GM18907 (cell line): ENCODE results near the gene FASTKD2.
"Not testable (repeated sequence)": the region's sequence is repeated elsewhere in the genome, so short reads cannot be mapped to it uniquely, and the experiment has no call there.

Experiments used
- ATAC-seq: cut with Tn5 transposase; IDR thresholded peaks from one replicate; pipeline ENCODE4 v1.9.1; 2021; ENCODE audit warnings: mild to moderate bottlenecking, moderate library complexity; ENCODE audit not compliant: unreplicated experiment

FASTKD2 gene

DNA sequence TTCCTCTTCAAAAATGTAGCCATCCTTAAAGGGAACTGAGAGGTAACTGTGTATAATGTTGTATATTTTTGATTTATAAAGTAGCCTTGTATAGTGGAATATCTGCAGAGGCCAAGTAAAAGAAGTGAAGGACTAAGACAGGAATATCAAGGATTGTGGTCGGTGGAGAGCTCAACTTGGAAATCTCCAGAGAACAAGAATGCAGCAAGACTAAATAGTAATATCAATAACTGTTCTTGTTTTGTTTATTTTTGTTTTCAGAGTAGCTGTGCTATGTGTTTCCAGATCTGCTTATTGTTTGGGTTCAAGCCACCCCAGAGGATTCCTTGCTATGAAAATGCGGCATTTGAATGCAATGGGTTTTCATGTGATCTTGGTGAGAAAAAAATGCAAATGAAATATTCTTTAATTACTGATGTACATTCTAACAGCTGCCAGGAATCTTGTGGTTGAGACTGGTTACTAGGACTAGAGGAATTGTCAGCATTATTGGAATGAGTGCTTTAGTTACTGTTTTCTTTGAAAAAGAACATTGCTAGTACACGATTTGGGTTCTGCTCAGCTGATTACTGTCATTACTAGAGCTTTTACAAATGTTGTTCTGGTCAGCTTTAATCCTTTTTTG is 25.0 kb downstream of the FASTKD2 start:
- no peak for ATAC-seq

GRCh38 chr2:206792645-206793044 is 27.2 kb downstream of the FASTKD2 start:
- ATAC-seq, result no peak

- ATAC-seq, result no peak
Observed at GRCh38 chr2:206797376-206797775, 32.0 kb downstream of the FASTKD2 start.

DNA sequence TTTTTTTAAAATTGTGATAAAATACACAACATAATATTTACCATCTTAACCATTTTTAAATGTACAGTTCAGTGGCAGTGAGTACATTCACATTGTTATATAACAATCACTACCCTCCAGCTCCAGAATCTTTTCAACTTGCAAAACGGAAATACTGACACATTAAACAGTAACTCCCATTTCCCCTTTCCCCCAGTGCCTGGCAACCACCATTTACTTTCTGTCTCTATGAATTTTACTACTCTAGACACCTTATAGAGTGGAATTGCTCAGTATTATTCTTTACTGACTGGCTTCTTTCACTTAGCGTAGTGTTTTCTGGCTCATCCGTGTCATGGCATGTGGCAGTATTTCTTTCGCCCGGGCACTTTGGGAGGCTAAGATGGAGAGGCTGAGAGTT is 32.6 kb downstream of the FASTKD2 start:
- peak; percentile 73 for ATAC-seq

DNA sequence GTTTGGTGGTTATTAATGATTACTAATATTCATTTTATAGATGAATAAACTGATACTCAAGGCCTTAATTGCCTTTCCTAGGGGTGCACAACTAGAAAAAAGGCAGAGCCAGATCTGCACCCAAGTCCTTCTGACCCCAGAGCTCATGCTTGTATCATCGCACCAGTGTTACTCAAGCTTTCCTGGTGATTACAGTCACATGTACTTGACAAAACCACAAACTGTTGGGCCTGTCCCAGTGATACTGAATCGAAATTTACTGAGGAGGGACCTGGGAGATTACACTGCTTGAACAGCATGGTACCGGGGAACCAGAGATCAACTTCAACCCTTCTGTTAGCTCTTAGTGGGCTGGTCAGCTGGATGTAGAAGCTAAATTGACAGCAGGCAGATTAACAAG is 33.7 kb downstream of the FASTKD2 start:
- ATAC-seq, result no peak

GRCh38 chr2:206800506-206801417 is 35.4 kb downstream of the FASTKD2 start:
- ATAC-seq, result peak; percentile 59

DNA sequence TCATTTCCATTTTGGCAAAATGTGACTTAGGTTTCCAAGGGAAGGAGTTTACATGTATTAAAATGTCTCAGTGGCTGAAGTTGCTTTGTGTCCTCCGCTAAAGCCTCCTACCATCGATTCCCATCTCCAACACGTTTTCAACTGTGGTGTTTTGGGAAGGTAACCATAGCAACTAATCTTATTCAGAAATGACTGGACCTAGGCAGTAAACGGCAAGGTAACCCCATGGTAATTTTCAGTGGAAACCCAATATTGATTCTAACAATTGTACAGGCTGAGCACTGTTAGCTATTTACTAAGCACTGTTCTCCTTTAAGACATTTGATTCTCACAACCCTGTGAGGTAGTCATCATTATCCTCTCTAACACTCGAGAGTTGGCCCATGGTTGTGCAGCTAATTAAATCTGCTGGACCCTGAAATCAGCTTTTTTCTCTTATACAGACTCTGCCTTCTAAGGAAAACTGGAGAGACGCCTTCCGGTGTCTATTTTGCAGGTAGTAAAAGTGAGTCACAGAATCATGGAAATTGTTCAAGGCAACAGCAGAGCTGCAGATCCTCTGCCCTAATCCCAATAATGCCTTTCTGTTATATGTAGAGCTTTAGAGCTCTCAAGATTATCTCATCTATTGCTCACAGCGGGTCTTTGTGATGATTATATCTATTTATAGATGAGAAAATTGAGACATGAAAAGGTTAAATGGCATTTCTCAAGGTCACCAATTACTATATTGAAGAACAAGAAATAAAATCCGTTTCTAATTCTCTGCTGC is 36.2 kb downstream of the FASTKD2 start:
- ATAC-seq, result no peak

GRCh38 chr2:206802654-206803514 is 37.5 kb downstream of the FASTKD2 start:
- ATAC-seq, result no peak

- no peak for ATAC-seq
Observed at GRCh38 chr2:206804326-206804725, 38.9 kb downstream of the FASTKD2 start.

DNA sequence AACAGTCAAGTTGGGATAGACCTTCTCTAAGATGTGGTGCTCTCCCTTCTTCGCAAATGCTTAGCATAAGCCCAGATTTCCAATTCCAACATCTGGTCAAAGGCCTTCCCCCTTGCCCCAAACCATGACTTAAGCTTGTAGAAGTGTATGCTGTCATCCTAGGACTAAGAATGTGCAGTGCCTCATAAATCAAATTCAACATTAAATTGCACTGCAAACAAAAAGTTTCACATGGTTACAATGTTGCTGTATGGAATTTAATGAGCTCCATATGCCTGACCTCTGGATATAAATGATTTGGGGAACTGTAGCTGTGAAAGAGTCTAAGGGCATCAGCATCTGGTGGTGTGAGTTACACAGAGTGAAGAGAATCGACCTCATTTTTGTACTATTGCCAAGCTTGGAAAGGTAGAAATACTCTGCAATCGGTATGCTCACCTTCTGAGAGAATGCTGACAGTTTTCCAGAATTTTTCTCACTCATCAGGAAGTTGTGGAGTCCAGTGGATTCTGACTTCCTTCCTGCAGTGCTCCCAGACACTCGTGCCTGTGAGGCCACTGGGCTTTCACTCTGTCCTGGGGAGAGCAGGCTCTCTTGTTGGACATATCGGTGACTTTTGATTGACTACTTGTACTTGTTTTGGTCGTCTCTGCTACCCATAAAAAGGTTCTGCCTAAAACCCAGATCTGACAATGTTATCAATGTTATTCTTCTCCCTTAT is 40.6 kb downstream of the FASTKD2 start:
- no peak for ATAC-seq

- ATAC-seq, result not testable (repeated sequence)
Observed at GRCh38 chr2:206807624-206808023, 42.2 kb downstream of the FASTKD2 start.

DNA sequence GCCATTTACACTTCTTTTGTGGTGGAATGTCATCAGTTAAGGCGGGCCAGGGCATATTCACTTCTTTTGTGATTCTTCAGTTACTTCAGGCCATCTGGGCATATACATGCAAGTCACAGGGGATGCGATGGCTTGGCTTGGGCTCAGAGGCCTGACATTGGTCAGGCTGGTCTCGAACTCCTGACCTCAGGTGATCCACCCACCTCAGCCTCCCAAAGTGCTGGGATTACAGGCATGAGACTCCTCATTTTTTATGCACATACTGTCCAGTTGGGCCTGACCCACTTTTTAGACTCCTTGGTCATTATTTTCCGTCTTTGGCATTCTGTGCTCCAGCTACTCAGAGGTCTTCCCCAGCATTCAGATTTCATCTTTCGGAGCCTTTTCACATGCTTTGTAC is 47.1 kb downstream of the FASTKD2 start:
- ATAC-seq, result not testable (repeated sequence)

DNA sequence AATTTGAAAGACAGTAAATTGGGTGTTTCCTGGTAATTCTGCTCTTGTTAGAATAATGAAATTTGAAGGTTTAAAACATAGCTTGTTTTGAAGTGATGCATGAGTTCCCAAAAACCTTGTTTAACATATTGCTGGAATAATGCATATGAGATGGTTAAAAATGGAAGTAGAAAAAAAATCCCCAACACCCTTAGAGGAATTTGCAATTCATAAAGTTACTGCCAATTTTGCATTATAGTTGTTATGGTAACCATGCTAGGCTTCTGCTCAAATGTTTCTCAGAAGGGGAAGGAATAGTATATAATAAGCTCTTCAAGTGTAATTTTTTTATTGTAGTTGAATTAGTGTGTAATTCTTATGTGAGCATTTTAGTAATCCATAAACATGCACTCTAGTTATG is 49.1 kb downstream of the FASTKD2 start:
- ATAC-seq, result no peak

GRCh38 chr2:206820807-206821206 is 55.4 kb downstream of the FASTKD2 start:
- ATAC-seq, result no peak

DNA sequence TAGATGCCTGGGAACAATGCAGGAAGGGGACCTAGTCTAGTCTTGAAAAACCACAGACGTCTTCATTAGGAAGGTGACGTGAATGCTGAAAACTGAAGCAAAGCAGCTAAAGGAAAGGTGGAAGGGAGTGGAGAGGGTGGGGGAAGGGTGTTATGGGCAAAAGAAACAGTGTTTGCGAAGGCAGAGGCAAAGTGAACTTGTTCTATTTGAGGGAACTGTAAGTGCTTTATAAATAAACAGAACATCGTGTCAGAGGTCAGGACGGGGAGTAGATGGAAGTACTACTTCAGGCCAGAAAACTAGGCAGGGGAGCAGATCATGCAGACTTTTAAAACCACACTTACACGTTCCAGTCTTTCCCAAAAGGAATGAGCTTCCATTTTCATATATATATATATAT is 57.8 kb downstream of the FASTKD2 start:
- ATAC-seq, result no peak

DNA sequence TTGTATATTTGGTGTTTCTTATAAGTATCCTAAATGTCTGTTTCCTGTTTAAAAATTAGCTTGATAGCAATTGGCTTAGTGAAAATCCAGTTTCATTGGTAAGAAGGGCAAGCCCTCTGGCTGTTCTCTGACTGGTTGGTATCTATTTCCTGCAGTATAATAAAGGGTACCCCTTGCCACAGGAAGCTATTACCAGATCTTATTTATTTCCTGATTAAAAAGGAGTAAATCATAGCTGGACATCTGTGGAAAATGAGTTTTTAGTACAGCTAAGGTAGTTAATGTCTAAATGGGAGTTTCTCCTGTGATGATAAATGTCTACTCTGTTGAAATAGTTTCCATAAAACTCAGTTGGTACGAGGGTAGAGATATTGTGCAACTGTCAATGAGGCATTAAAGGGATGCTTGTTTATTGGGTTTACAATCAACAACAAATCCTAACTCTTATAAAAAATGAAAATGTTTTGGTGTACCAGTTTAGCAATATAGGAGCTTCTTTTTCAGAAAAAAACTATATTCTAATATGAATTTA is 58.7 kb downstream of the FASTKD2 start:
- ATAC-seq, result no peak

DNA sequence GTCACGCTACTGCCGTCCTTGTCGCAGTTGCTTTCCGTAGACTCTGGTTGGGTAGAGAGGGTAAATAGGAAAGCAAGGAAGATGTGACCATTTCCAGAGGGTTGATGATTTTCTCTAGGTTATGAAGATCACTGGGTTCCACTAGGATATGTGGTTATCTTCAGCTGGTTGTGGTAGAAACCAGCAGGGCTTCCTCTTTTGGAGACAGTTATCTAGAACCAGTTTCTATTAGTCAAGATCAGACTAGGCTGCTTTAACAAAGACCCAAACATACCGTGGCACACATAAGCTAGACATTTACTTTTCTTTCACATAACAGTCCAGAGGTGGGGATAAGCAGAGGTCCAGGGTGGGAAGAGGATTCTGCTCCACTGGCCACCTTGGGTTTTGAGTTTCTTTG is 59.6 kb downstream of the FASTKD2 start:
- no peak for ATAC-seq

GRCh38 chr2:206831442-206831995 is 66.1 kb downstream of the FASTKD2 start:
- ATAC-seq, result no peak

DNA sequence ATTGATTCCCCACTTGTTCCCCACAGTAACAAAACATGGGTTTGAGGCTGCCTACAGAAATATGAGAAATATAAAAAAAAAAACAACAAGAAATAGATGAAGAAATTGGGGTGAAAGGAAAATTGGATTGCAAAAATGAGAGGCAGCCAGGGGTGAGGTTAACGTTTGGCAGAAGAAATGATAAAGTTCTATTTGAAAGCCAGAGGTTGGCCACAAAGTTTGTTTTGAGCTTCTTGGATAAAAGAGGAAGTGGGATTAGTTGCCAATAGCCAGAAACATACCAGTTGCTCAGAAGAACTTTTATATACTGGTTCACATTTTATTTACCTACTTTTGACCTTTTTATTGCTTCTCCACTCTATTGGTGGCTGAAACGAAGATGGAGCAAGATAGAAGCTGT is 67.5 kb downstream of the FASTKD2 start:
- ATAC-seq, result no peak
